IMR-90 (cell line): ENCODE data around the gene IL6ST. TPM values are rescaled to one million over a fixed set of nuclear protein-coding genes. Genes with fewer than 3 reads are reported as not detected.

Experiments
- ATAC-seq: fragments of 200-7000 bp; cut with Tn5 transposase; 2 replicates; pipeline ENCODE4 v1.9.1; 2020; ENCODE audit warnings: low read depth, mild to moderate bottlenecking, moderate library complexity
- BruUV-seq: library from RNA; stranded (reverse); fragments of 400-500 nt; replicated peaks from 2 replicates; lab custom pipeline; 2021; lab: Mats Ljungman, UMichigan
- CTCF ChIA-PET: fragments of 300-600 bp; formaldehyde crosslinking; extraction: SDS; loops from one replicate; lab custom pipeline; 2021; ENCODE audit warnings: antibody characterized with exemption; lab: Yijun Ruan, JAX
- POLR2A ChIA-PET: fragments of 300-600 bp; sonication (Branson Sonifier 250); formaldehyde crosslinking; loops from one replicate; lab custom pipeline; 2022; ENCODE audit warnings: antibody characterized with exemption; ENCODE audit not compliant: unreplicated experiment; lab: Charles Lee
- DNase-seq: peaks from one replicate; pipeline ENCODE4 v3.0.0; 2013
- H2AFZ ChIP-seq: replicated peaks from 2 replicates; pipeline ENCODE3; 2013; ENCODE audit warnings: low read length, mild to moderate bottlenecking; ENCODE audit not compliant: poor library complexity
- H2AK5ac ChIP-seq: 2 replicates; pipeline ENCODE4 v1.6.1; 2013; ENCODE audit warnings: low read depth, low read length, inconsistent platforms
- H2AK9ac ChIP-seq: replicated peaks from 2 replicates; pipeline ENCODE3; 2013; ENCODE audit warnings: mild to moderate bottlenecking, low read depth, low read length, moderate library complexity; ENCODE audit not compliant: poor library complexity
- H2BK120ac ChIP-seq: 2 replicates; pipeline ENCODE4 v1.6.1; 2013; ENCODE audit warnings: low read depth, low read length, inconsistent platforms
- H2BK15ac ChIP-seq: 3 replicates; pipeline ENCODE4 v1.6.1; 2013; ENCODE audit warnings: low read depth, low read length, inconsistent platforms
- H2BK20ac ChIP-seq: 2 replicates; pipeline ENCODE4 v1.6.1; 2013; ENCODE audit warnings: low read depth, mild to moderate bottlenecking, inconsistent platforms, low read length, moderate library complexity
- H2BK5ac ChIP-seq: 2 replicates; pipeline ENCODE4 v1.6.1; 2013; ENCODE audit warnings: mild to moderate bottlenecking, low read depth, low read length, inconsistent platforms; ENCODE audit not compliant: poor library complexity, severe bottlenecking
- H3K14ac ChIP-seq: replicated peaks from 2 replicates; pipeline ENCODE4 v1.6.1; 2013; ENCODE audit warnings: low read depth, low read length, inconsistent platforms
- H3K18ac ChIP-seq: 2 replicates; pipeline ENCODE4 v1.6.1; 2013; ENCODE audit warnings: low read depth, low read length, control low read depth
- H3K23ac ChIP-seq: 2 replicates; pipeline ENCODE4 v1.6.1; 2013; ENCODE audit warnings: low read depth, low read length, inconsistent platforms
- H3K27ac ChIP-seq: 2 replicates; pipeline ENCODE4 v1.5.1; 2013; ENCODE audit warnings: mild to moderate bottlenecking, control low read depth, low read length; ENCODE audit not compliant: insufficient read depth
- H3K27me3 ChIP-seq: 2 replicates; pipeline ENCODE4 v1.6.1; 2013; ENCODE audit warnings: low read length; ENCODE audit not compliant: control insufficient read depth, insufficient read depth
- H3K36me3 ChIP-seq: 2 replicates; pipeline ENCODE4 v1.6.1; 2013; ENCODE audit warnings: low read length, mixed read lengths; ENCODE audit not compliant: control insufficient read depth, insufficient read depth
- H3K4ac ChIP-seq: 2 replicates; pipeline ENCODE4 v1.6.1; 2013; ENCODE audit warnings: low read depth, low read length, inconsistent platforms
- H3K4me1 ChIP-seq: 2 replicates; pipeline ENCODE4 v1.6.1; 2013; ENCODE audit warnings: low read length, mixed read lengths; ENCODE audit not compliant: control insufficient read depth, insufficient read depth
- H3K4me2 ChIP-seq: 2 replicates; pipeline ENCODE4 v1.6.1; 2013; ENCODE audit warnings: low read depth, mild to moderate bottlenecking, control low read depth, low read length, moderate library complexity
- H3K4me3 ChIP-seq: 2 replicates; pipeline ENCODE4 v1.5.1; 2013; ENCODE audit warnings: low read depth, mild to moderate bottlenecking, control low read depth, low read length, moderate library complexity; ENCODE audit not compliant: insufficient read depth
- H3K56ac ChIP-seq: 2 replicates; pipeline ENCODE4 v1.6.1; 2013; ENCODE audit warnings: low read length, inconsistent platforms; ENCODE audit not compliant: insufficient read depth; ENCODE audit errors: extremely low read depth
- H3K79me1 ChIP-seq, 2 experiments: 2 replicates each; pipeline ENCODE4 v1.6.1; 2013; ENCODE audit warnings: low read length in 2 of 2, inconsistent platforms in 1 of 2, low read depth in 1 of 2
- H3K9ac ChIP-seq: 2 replicates; pipeline ENCODE4 v1.6.1; 2013; ENCODE audit warnings: low read depth, low read length, control low read depth
- H3K9me1 ChIP-seq: 2 replicates; pipeline ENCODE4 v1.6.1; 2013; ENCODE audit warnings: low read length, inconsistent platforms; ENCODE audit not compliant: insufficient read depth
- H3K9me3 ChIP-seq: 2 replicates; pipeline ENCODE4 v1.6.1; 2013; ENCODE audit warnings: low read length; ENCODE audit not compliant: control insufficient read depth, insufficient read depth
- H4K20me1 ChIP-seq: 2 replicates; pipeline ENCODE4 v1.6.1; 2013; ENCODE audit warnings: low read length, inconsistent platforms; ENCODE audit not compliant: insufficient read depth
- H4K5ac ChIP-seq: 2 replicates; pipeline ENCODE4 v1.6.1; 2013; ENCODE audit warnings: mild to moderate bottlenecking, low read depth, low read length, control low read depth
- H4K8ac ChIP-seq, 2 experiments: 2 replicates each; pipeline ENCODE4 v1.6.1; 2013; ENCODE audit warnings: low read depth in 2 of 2, low read length in 2 of 2, control low read depth in 1 of 2, inconsistent platforms in 1 of 2
- H4K91ac ChIP-seq: 2 replicates; pipeline ENCODE4 v1.6.1; 2013; ENCODE audit warnings: low read depth, low read length, inconsistent platforms; ENCODE audit not compliant: insufficient read depth
- BHLHE40 ChIP-seq: fragments of 150-350 bp; IDR thresholded peaks from 2 replicates; pipeline ENCODE4 v1.6.1; 2016; ENCODE audit warnings: mild to moderate bottlenecking, low read depth, low read length
- FOS ChIP-seq: fragments of 150-350 bp; IDR thresholded peaks from 2 replicates; pipeline ENCODE4 v1.6.1; 2016; ENCODE audit warnings: low read depth, low read length
- MXI1 ChIP-seq: IDR thresholded peaks from 2 replicates; pipeline ENCODE4 v1.6.1; 2012; ENCODE audit warnings: low read depth, mild to moderate bottlenecking, low read length, moderate library complexity, borderline replicate concordance
- POLR2A ChIP-seq: IDR thresholded peaks from 2 replicates; pipeline ENCODE4 v1.6.1; 2012; ENCODE audit warnings: mild to moderate bottlenecking, low read depth, low read length
- RFX5 ChIP-seq: IDR thresholded peaks from 2 replicates; pipeline ENCODE4 v1.8.0; 2012; ENCODE audit warnings: low read depth, mild to moderate bottlenecking, low read length, moderate library complexity
- WGBS, 2 experiments: methylation state at CpG; one replicate each; pipeline versions ENCODE4 v1.1.5 to v1.1.7; 2013; ENCODE audit warnings: missing lambda C conversion rate in 2 of 2; ENCODE audit not compliant: insufficient read length in 1 of 2; ENCODE audit errors: extremely low coverage in 2 of 2; 5-methylcytosine and 5-hydroxymethylcytosine counted together
- dilution Hi-C: fragments of 300-500 bp; cut with HindIII; formaldehyde crosslinking; loops from one replicate; pipeline ENCODE4 v1.14.3; 2018; ENCODE audit warnings: low sequenced_read_pairs; ENCODE audit not compliant: unreplicated experiment
- in situ Hi-C: fragments of 300-500 bp; cut with MboI; formaldehyde crosslinking; loops from 3 replicates; pipeline ENCODE4 v1.14.3; 2019; ENCODE audit warnings: low sequenced_read_pairs, inconsistent platforms, mixed read lengths
- intact Hi-C: fragments of 100-400 bp; cut with micrococcal nuclease; formaldehyde crosslinking; loops from 2 replicates; pipeline ENCODE4 v1.10.0; 2022
- polyA plus RNA-seq, 3 experiments: library from polyadenylated mRNA; depleted of rRNA; stranded (reverse); fragments of >200 nt; gene quantifications; 2 replicates each; pipeline ENCODE4 v1.2.3, GENCODE V29; 2012; ENCODE audit warnings: low replicate concordance in 1 of 3
- total RNA-seq: library from RNA; depleted of rRNA; stranded (reverse); fragments of >200 nt; gene quantifications from 2 replicates; pipeline ENCODE4 v1.2.3, GENCODE V29; 2012
- TF ChIP-seq, protein P1 (sequence below): fragments of 150-350 bp; IDR thresholded peaks from 2 replicates; pipeline ENCODE4 v1.6.1; 2017; ENCODE audit warnings: mild to moderate bottlenecking, antibody characterized with exemption, low read length, low read depth

Gene IL6ST
- total and polyA plus RNA-seq, 2 of the 4 experiments (the other 2 are of a cell fraction) = 90.6 to 506 TPM

DNA sequence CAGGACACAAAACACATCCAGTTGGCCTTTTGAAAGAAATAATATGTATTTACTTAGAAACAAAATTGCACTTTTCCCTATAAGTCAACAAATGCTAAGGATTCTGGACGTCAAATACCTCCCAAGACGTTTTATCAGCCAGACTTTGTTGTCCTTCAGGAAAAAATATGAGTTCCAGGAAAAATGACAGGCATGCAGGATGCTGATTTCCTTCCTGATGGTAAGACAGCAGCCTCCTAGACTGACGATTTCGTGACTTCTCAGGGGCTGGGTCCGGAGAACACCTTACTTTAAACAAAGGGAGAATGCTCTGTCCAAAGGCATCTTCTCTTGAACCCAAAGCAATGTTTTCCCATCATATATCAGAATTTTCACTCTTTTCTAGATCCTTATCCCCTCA is 69.1 kb downstream of the IL6ST start:
- peaks cover 2% of the 10 kb centered on the region; the same call in 1 of the 2 replicates for H3K4me1 ChIP-seq
- no peak overlapping the region for H3K18ac ChIP-seq
- H2AK9ac ChIP-seq = no peak overlapping the region
- H2BK5ac ChIP-seq = no peak overlapping the region
- BruUV-seq = no TSS peak
- H3K4ac ChIP-seq = no peak overlapping the region
- no peak overlapping the region for H3K14ac ChIP-seq
- intact Hi-C loops (no loop called here), in situ Hi-C loops (no loop called here), dilution Hi-C loops (no loop called here)
- no peaks in the 10 kb centered on the region for H3K79me1 ChIP-seq
- H4K20me1 ChIP-seq = no peaks in the 10 kb centered on the region
- H3K9me1 ChIP-seq = no peaks in the 10 kb centered on the region; the same call in 1 of the 2 replicates
- no peak overlapping the region for H3K4me3 ChIP-seq
- WGBS, 2 experiments = 90% methylated on average over 3 of the region's 5 CpGs; no CpG with 5 or more reads in 1 of the 2 experiments
- ChIA-PET CTCF (no interaction called here), POLR2A (no interaction called here)
- no peak overlapping the region for H3K27ac ChIP-seq
- no peak overlapping the region for H2AFZ ChIP-seq
- no peak overlapping the region for H2BK20ac ChIP-seq
- no peak for DNase-seq
- no peak overlapping the region for H3K9ac ChIP-seq
- no peak overlapping the region for H2AK5ac ChIP-seq
- H2BK15ac ChIP-seq = no peak overlapping the region
- H3K23ac ChIP-seq = no peak overlapping the region
- TF ChIP-seq, protein P1, sequence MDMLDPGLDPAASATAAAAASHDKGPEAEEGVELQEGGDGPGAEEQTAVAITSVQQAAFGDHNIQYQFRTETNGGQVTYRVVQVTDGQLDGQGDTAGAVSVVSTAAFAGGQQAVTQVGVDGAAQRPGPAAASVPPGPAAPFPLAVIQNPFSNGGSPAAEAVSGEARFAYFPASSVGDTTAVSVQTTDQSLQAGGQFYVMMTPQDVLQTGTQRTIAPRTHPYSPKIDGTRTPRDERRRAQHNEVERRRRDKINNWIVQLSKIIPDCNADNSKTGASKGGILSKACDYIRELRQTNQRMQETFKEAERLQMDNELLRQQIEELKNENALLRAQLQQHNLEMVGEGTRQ = no peak
- TF ChIP-seq MXI1 (no peak), FOS (no peak), POLR2A (no peak), BHLHE40 (no peak), RFX5 (no peak)
- no peak overlapping the region for H4K8ac ChIP-seq
- H4K5ac ChIP-seq = no peak overlapping the region
- H3K56ac ChIP-seq = no peak overlapping the region
- H3K4me2 ChIP-seq = no peak overlapping the region
- H3K9me3 ChIP-seq = no peaks in the 10 kb centered on the region
- ATAC-seq = no peak
- H3K27me3 ChIP-seq = no peaks in the 10 kb centered on the region
- no peak overlapping the region for H2BK120ac ChIP-seq
- no peak overlapping the region for H4K91ac ChIP-seq
- H3K36me3 ChIP-seq = no peaks in the 10 kb centered on the region
